ENCODE results near the gene ERBB2.

DNA sequence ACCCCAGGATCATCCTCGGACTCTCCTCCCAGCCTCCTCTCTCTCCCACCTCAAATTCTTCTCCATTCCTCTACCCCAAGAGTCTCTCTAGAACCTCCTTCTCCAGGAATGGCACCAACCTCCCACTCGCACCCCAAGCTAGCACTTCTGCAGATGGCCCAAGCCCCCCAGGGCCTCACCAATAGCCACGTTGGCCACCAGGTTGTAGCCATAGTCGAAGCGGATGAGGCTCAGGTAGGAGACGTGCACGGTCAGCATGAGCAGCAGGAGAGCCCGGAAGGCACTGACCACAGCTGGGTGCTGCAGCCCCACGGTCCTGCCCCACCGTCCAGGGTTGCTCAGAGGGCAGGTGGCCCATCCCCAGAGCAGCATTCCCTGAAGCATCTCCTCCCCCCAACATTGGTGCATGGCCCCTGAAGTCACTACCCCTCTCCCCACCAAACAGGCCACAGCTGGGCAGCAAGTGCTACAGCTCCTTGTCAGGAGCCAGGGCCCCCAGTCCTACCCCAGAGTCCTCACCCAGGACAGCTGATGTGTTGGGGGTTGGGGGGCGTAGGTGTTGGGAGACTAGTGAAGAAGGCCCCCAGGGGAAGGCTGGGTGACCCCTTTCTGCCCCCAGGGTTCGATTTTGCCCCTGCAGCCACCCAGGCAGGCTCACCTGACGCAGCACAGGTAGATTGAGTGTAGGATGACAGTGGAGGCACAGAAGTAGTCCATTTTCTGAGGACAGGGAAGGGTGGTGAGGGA is 26.4 kb upstream of the ERBB2 start:
- TF ChIP-seq, protein P1, sequence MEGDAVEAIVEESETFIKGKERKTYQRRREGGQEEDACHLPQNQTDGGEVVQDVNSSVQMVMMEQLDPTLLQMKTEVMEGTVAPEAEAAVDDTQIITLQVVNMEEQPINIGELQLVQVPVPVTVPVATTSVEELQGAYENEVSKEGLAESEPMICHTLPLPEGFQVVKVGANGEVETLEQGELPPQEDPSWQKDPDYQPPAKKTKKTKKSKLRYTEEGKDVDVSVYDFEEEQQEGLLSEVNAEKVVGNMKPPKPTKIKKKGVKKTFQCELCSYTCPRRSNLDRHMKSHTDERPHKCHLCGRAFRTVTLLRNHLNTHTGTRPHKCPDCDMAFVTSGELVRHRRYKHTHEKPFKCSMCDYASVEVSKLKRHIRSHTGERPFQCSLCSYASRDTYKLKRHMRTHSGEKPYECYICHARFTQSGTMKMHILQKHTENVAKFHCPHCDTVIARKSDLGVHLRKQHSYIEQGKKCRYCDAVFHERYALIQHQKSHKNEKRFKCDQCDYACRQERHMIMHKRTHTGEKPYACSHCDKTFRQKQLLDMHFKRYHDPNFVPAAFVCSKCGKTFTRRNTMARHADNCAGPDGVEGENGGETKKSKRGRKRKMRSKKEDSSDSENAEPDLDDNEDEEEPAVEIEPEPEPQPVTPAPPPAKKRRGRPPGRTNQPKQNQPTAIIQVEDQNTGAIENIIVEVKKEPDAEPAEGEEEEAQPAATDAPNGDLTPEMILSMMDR (IDR thresholded peaks at IDR 0.05) = no peak
- no peak for TF ChIP-seq POLR2A (IDR thresholded peaks at IDR 0.05)
- TF ChIP-seq POLR2AphosphoS5 (IDR thresholded peaks at IDR 0.05) = no peak
